SK-N-SH treated with all-trans-retinoic acid at 6 μM for 48 hours (cell line): ENCODE data around the gene WDR74.

Experiments
- ATAC-seq: fragments of 200-7000 bp; cut with Tn5 transposase; 3 replicates; pipeline ENCODE4 v1.9.1; 2020; ENCODE audit warnings: mild to moderate bottlenecking, moderate library complexity
- ARNTL ChIP-seq: fragments of 450-650 bp; formaldehyde crosslinking; IDR thresholded peaks from 2 replicates; pipeline ENCODE4 v1.5.0; 2020; ENCODE audit warnings: low read depth, mild to moderate bottlenecking, moderate library complexity, borderline replicate concordance
- BACH2 ChIP-seq: fragments of 250-450 bp; sonication (Bioruptor Pico); IDR thresholded peaks from 2 replicates; pipeline ENCODE4 v1.9.0; 2021; ENCODE audit warnings: mild to moderate bottlenecking, borderline replicate concordance
- CREB5 ChIP-seq: fragments of 250-450 bp; sonication (Bioruptor Pico); IDR thresholded peaks from 2 replicates; pipeline ENCODE4 v1.5.1; 2020; ENCODE audit warnings: low read depth, mild to moderate bottlenecking, moderate library complexity
- CSDC2 ChIP-seq: fragments of 250-450 bp; sonication (Bioruptor Pico); IDR thresholded peaks from 2 replicates; pipeline ENCODE4 v1.5.0; 2020; ENCODE audit warnings: mild to moderate bottlenecking, moderate library complexity
- CSRNP3 ChIP-seq: fragments of 250-450 bp; sonication (Bioruptor Pico); IDR thresholded peaks from 2 replicates; pipeline ENCODE4 v1.5.1; 2021; ENCODE audit warnings: mild to moderate bottlenecking, moderate library complexity
- ESRRG ChIP-seq: fragments of 250-450 bp; sonication (Bioruptor Pico); IDR thresholded peaks from 2 replicates; pipeline ENCODE4 v1.6.1; 2021; ENCODE audit warnings: mild to moderate bottlenecking
- GLIS3 ChIP-seq: fragments of 250-450 bp; sonication (Bioruptor Pico); IDR thresholded peaks from 2 replicates; pipeline ENCODE4 v1.5.0; 2020; ENCODE audit warnings: mild to moderate bottlenecking, moderate library complexity
- ISL1 ChIP-seq: fragments of 250-450 bp; sonication (Bioruptor Pico); IDR thresholded peaks from 2 replicates; pipeline ENCODE4 v2.1.2; 2022; ENCODE audit warnings: mild to moderate bottlenecking, moderate library complexity
- OSR1 ChIP-seq: fragments of 250-450 bp; sonication (Bioruptor Pico); IDR thresholded peaks from 2 replicates; pipeline ENCODE4 v1.8.0; 2022; ENCODE audit warnings: moderate library complexity, mild to moderate bottlenecking, inconsistent platforms
- POU6F1 ChIP-seq: fragments of 250-450 bp; sonication (Bioruptor Pico); IDR thresholded peaks from 2 replicates; pipeline ENCODE4 v1.8.0; 2021; ENCODE audit warnings: low read depth, mild to moderate bottlenecking, moderate library complexity, borderline replicate concordance
- PPARA ChIP-seq: fragments of 250-450 bp; sonication (Bioruptor Pico); IDR thresholded peaks from 2 replicates; pipeline ENCODE4 v1.5.0; 2020; ENCODE audit warnings: mild to moderate bottlenecking, borderline replicate concordance
- RARB ChIP-seq: fragments of 250-450 bp; sonication (Bioruptor Pico); IDR thresholded peaks from 2 replicates; pipeline ENCODE4 v1.8.0; 2021; ENCODE audit warnings: mild to moderate bottlenecking, moderate library complexity
- SNAI2 ChIP-seq: fragments of 250-450 bp; sonication (Bioruptor Pico); IDR thresholded peaks from 2 replicates; pipeline ENCODE4 v1.5.0; 2020; ENCODE audit warnings: mild to moderate bottlenecking, moderate library complexity
- TCF4 ChIP-seq: fragments of 250-450 bp; sonication (Bioruptor Pico); IDR thresholded peaks from 2 replicates; pipeline ENCODE4 v1.8.0; 2021; ENCODE audit warnings: mild to moderate bottlenecking, moderate library complexity, borderline replicate concordance
- TOX ChIP-seq: fragments of 250-450 bp; sonication (Bioruptor Pico); IDR thresholded peaks from 2 replicates; pipeline ENCODE4 v1.8.0; 2021; ENCODE audit warnings: mild to moderate bottlenecking, moderate library complexity, borderline replicate concordance
- TSHZ2 ChIP-seq: fragments of 250-450 bp; sonication (Bioruptor Pico); IDR thresholded peaks from 2 replicates; pipeline ENCODE4 v1.5.0; 2020; ENCODE audit warnings: mild to moderate bottlenecking, moderate library complexity
- ZC3H10 ChIP-seq: fragments of 250-450 bp; sonication (Bioruptor Pico); IDR thresholded peaks from 2 replicates; pipeline ENCODE4 v1.5.1; 2021; ENCODE audit warnings: mild to moderate bottlenecking, moderate library complexity
- ZFP3 ChIP-seq: fragments of 250-450 bp; sonication (Bioruptor Pico); IDR thresholded peaks from 2 replicates; pipeline ENCODE4 v1.5.0; 2020; ENCODE audit warnings: mild to moderate bottlenecking, moderate library complexity
- ZFP30 ChIP-seq: fragments of 450-650 bp; formaldehyde crosslinking; IDR thresholded peaks from 2 replicates; pipeline ENCODE4 v1.5.0; 2022; ENCODE audit warnings: mild to moderate bottlenecking, moderate library complexity
- ZNF565 ChIP-seq: fragments of 450-650 bp; formaldehyde crosslinking; conservative IDR thresholded peaks from 2 replicates; pipeline ENCODE4 v1.5.0; 2020; ENCODE audit warnings: low read depth, mild to moderate bottlenecking, moderate library complexity
- ZNF70 ChIP-seq: fragments of 450-650 bp; formaldehyde crosslinking; IDR thresholded peaks from 2 replicates; pipeline ENCODE4 v1.5.0; 2020; ENCODE audit warnings: mild to moderate bottlenecking, moderate library complexity
- ZNF8 ChIP-seq: fragments of 450-650 bp; formaldehyde crosslinking; IDR thresholded peaks from 2 replicates; pipeline ENCODE4 v1.5.0; 2020; ENCODE audit warnings: mild to moderate bottlenecking, moderate library complexity
- TF ChIP-seq, protein P1 (sequence below): fragments of 250-450 bp; sonication (Bioruptor Pico); IDR thresholded peaks from 2 replicates; pipeline ENCODE4 v1.8.0; 2020; ENCODE audit warnings: mild to moderate bottlenecking, moderate library complexity, borderline replicate concordance

WDR74 gene

DNA sequence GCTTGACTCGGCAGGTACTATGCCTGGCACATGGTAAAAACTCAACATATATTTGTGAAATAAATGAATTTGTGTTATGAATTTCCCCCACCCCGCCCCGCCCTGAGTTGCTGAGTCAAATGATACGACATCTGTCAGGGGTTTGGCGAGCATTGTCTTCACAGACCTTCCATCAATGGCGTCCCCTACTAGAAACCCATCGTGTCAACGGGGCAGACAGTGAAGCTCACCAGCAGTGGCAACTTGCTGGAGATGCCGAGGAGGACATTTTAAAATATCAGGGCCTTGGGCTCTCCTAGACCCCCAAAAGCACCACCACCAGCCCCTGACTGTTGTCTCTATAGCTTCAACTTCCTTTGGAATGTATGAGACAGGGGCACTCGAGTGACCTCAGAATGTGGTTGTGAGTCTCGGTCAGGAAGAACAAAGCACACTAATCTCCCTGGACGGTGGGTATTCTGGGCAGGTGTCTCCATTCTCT is 33.4 kb downstream of the WDR74 start:
- peak; percentile 2; the same call in 2 of the 3 replicates for ATAC-seq
- TF ChIP-seq ESRRG (CRISPR knock-in tag) (no peak), ZFP3 (no peak), TSHZ2 (CRISPR knock-in tag) (no peak), ZFP30 (no peak), SNAI2 (CRISPR knock-in tag) (no peak), RARB (CRISPR knock-in tag) (no peak), ZNF8 (CRISPR knock-in tag) (no peak), OSR1 (CRISPR knock-in tag) (no peak), CSDC2 (no peak)

DNA sequence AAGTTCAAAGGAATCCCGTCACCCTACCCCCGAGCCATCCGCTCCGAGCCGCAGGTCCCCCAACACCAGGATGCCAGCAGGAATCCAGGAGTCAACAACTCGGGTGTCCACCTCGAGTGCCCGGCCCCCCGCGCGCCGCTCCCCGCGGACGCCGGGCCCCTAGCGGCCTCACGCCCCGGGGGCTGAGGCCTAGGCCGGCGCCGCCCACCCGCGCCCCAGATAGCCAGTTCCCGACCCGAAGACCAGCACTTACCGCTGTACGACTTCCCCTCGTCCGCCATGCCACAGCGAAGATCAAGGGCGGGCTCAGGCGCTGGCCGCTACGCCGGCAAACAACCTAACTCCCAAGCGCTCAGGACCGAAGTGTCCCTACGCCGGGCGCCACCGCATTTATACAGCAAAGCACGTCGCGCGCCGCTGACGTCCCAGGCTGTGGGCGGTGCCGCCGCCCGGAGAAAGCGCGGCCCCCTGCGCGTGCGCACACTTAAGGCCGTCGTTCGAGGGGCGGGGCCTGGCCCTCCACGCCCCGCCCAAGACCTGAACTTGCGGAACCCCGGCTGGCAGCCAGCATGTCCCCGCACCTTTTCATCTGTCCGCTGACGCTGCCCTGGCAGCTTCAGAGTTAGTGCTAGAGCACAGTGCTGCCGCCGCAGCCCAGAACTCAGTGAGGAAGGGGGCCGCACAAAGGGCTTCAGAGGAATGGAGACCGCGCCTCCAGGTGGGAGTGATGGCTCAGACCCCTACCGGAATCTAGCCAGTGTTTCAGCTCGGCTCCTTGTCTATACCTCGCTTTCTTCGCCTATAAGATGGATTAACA is 34.1 kb downstream of the WDR74 start, which contains the start of gene NXF1:
Gene NXF1 (minus strand): TSS at position 365 of the 817 bp plus-strand sequence. CDS start 84 bp downstream, at position 281.
- TF ChIP-seq SNAI2 (CRISPR knock-in tag) (no peak), TCF4 (CRISPR knock-in tag) (no peak), CSRNP3 (CRISPR knock-in tag) (no peak), ZNF70 (CRISPR knock-in tag) (peak; percentile 14; the same call in 1 of the 2 replicates), ZC3H10 (CRISPR knock-in tag) (no peak), ISL1 (CRISPR knock-in tag) (no peak), GLIS3 (CRISPR knock-in tag) (peak; percentile 75), ZNF8 (CRISPR knock-in tag) (no peak), TSHZ2 (CRISPR knock-in tag) (no peak), ZFP30 (no peak), POU6F1 (CRISPR knock-in tag) (no peak), ZFP3 (no peak), ESRRG (CRISPR knock-in tag) (no peak), PPARA (no peak), ZNF565 (no peak), OSR1 (CRISPR knock-in tag) (no peak), CSDC2 (no peak), CREB5 (CRISPR knock-in tag) (no peak), TOX (peak; percentile 49; the same call in 1 of the 2 replicates), RARB (CRISPR knock-in tag) (peak; percentile 66; the same call in 1 of the 2 replicates), BACH2 (no peak), ARNTL (no peak)
- TF ChIP-seq, protein P1, sequence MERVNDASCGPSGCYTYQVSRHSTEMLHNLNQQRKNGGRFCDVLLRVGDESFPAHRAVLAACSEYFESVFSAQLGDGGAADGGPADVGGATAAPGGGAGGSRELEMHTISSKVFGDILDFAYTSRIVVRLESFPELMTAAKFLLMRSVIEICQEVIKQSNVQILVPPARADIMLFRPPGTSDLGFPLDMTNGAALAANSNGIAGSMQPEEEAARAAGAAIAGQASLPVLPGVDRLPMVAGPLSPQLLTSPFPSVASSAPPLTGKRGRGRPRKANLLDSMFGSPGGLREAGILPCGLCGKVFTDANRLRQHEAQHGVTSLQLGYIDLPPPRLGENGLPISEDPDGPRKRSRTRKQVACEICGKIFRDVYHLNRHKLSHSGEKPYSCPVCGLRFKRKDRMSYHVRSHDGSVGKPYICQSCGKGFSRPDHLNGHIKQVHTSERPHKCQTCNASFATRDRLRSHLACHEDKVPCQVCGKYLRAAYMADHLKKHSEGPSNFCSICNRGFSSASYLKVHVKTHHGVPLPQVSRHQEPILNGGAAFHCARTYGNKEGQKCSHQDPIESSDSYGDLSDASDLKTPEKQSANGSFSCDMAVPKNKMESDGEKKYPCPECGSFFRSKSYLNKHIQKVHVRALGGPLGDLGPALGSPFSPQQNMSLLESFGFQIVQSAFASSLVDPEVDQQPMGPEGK = 0 out of 2 replicates have a peak, but pooled peaks have one; percentile 45
- ATAC-seq = peak; percentile 88
